ENCODE measurements around the gene GABBR2. TPM values are rescaled to one million over a fixed set of nuclear protein-coding genes. Genes with fewer than 3 reads are reported as not detected.

Gene GABBR2
- total RNA-seq, 1 experiment from 2014 or later = 6.3 TPM

- intact Hi-C loops (cut with micrococcal nuclease; ENCODE audit: unreplicated experiment) = no loop called here
- TF ChIP-seq CTCF (IDR thresholded peaks at IDR 0.05) = no peak
- TF ChIP-seq POLR2AphosphoS5 (IDR thresholded peaks at IDR 0.05; ENCODE audit: low read depth, low read length) = no peak
- TF ChIP-seq TCF7L2 (IDR thresholded peaks at IDR 0.05; ENCODE audit: low read depth, low read length) = no peak
- TF ChIP-seq, protein P1, sequence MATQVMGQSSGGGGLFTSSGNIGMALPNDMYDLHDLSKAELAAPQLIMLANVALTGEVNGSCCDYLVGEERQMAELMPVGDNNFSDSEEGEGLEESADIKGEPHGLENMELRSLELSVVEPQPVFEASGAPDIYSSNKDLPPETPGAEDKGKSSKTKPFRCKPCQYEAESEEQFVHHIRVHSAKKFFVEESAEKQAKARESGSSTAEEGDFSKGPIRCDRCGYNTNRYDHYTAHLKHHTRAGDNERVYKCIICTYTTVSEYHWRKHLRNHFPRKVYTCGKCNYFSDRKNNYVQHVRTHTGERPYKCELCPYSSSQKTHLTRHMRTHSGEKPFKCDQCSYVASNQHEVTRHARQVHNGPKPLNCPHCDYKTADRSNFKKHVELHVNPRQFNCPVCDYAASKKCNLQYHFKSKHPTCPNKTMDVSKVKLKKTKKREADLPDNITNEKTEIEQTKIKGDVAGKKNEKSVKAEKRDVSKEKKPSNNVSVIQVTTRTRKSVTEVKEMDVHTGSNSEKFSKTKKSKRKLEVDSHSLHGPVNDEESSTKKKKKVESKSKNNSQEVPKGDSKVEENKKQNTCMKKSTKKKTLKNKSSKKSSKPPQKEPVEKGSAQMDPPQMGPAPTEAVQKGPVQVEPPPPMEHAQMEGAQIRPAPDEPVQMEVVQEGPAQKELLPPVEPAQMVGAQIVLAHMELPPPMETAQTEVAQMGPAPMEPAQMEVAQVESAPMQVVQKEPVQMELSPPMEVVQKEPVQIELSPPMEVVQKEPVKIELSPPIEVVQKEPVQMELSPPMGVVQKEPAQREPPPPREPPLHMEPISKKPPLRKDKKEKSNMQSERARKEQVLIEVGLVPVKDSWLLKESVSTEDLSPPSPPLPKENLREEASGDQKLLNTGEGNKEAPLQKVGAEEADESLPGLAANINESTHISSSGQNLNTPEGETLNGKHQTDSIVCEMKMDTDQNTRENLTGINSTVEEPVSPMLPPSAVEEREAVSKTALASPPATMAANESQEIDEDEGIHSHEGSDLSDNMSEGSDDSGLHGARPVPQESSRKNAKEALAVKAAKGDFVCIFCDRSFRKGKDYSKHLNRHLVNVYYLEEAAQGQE (IDR thresholded peaks at IDR 0.05; ENCODE audit: insufficient read depth in 1 of 2, low read depth in 2 of 2, low read length in 1 of 2) = no peak
- no peak for TF ChIP-seq SIN3A (IDR thresholded peaks at IDR 0.05; ENCODE audit: borderline replicate concordance, insufficient read depth, low read depth, low read length)
- ChIA-PET CTCF (interaction anchor here (0.7 kb wide), 1 partner anchor 25 kb away, joined by 3 read pairs; no protein-coding TSS in a partner anchor), POLR2A (interaction anchor here (0.6 kb wide), 1 partner anchor 452 kb away, joined by 7 read pairs; no protein-coding TSS in a partner anchor)
- ATAC-seq = no peak
- no peaks in the 10 kb centered on the region for H3K36me3 ChIP-seq (ENCODE audit: control insufficient read depth, insufficient read depth, low read length)
- no peaks in the 10 kb centered on the region for H3K27me3 ChIP-seq (ENCODE audit: control insufficient read depth, insufficient read depth, low read length)
- BruUV-seq (replicated peaks) = no TSS peak
- in situ Hi-C loops (cut with HindIII; ENCODE audit: low pct_unique_long_range_greater_than_20kb, low sequenced_read_pairs) = no loop called here
- H3K4me1 ChIP-seq (ENCODE audit: control insufficient read depth, insufficient read depth, low read length) = no peaks in the 10 kb centered on the region
- DNase-seq (ENCODE audit: low read depth, low spot score) = no peak
- H3K9me3 ChIP-seq (ENCODE audit: control insufficient read depth, insufficient read depth, low read depth, low read length) = no peaks in the 10 kb centered on the region
- H3K4me3 ChIP-seq (ENCODE audit: low read depth in 2 of 2, low read length in 2 of 2) = no peak overlapping the region
- H3K27ac ChIP-seq (ENCODE audit: low read length) = no peak overlapping the region
Observed at GRCh38 chr9:98289614-98290201, 419.0 kb downstream of the GABBR2 start.

DNA sequence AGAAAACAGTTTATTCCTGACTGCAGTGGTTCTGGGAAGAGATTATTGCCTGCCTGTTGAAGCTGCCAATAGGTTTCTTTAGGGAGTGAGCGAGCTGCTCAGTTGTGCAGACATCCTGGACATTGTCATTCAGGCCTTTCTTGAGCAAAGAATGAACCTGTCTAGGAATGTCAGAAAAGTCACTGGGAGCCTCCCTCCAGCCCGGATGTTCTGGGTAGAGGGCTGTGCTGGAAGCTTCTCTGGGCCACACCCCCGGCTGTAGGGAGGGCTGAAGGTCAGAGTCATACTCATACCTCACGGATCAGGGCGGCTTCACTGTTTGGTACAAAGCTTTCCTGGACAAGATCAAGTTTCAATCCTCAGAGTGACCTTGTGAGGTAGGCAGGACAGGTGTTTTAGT lies 419.9 kb downstream of the GABBR2 start:
- intact Hi-C loops (cut with micrococcal nuclease; ENCODE audit: unreplicated experiment) (no loop called here), in situ Hi-C loops (cut with HindIII; ENCODE audit: low pct_unique_long_range_greater_than_20kb, low sequenced_read_pairs) (no loop called here)
- no TSS peak for BruUV-seq (replicated peaks)
- TF ChIP-seq POLR2AphosphoS5 (IDR thresholded peaks at IDR 0.05; ENCODE audit: low read depth, low read length) = no peak
- no peak for TF ChIP-seq CTCF (IDR thresholded peaks at IDR 0.05)
- TF ChIP-seq SIN3A (IDR thresholded peaks at IDR 0.05; ENCODE audit: borderline replicate concordance, insufficient read depth, low read depth, low read length) = no peak
- no peak for TF ChIP-seq TCF7L2 (IDR thresholded peaks at IDR 0.05; ENCODE audit: low read depth, low read length)
- TF ChIP-seq, protein P1 (IDR thresholded peaks at IDR 0.05; ENCODE audit: insufficient read depth in 1 of 2, low read depth in 2 of 2, low read length in 1 of 2) = no peak
- ATAC-seq (no peak), DNase-seq (ENCODE audit: low read depth, low spot score) (no peak)
- Histone ChIP-seq H3K27me3 (ENCODE audit: control insufficient read depth, insufficient read depth, low read length) (no peaks in the 10 kb centered on the region), H3K4me3 (ENCODE audit: low read depth in 2 of 2, low read length in 2 of 2) (no peak overlapping the region), H3K27ac (ENCODE audit: low read length) (no peak overlapping the region), H3K36me3 (ENCODE audit: control insufficient read depth, insufficient read depth, low read length) (no peaks in the 10 kb centered on the region), H3K4me1 (ENCODE audit: control insufficient read depth, insufficient read depth, low read length) (no peaks in the 10 kb centered on the region), H3K9me3 (ENCODE audit: control insufficient read depth, insufficient read depth, low read depth, low read length) (no peaks in the 10 kb centered on the region)
- ChIA-PET CTCF (interaction anchor here (0.7 kb wide), 1 partner anchor 26 kb away, joined by 3 read pairs; no protein-coding TSS in a partner anchor), POLR2A (no interaction called here)
